Activated naive CD8-positive, alpha-beta T cell treated with anti-CD3 and anti-CD28 coated beads, Interleukin-2, amount 50 U/mL, for 16 hours (primary cell): ENCODE measurements around the gene UBAP1.
"Not testable (repeated sequence)": the region's sequence is repeated elsewhere in the genome, so short reads cannot be mapped to it uniquely, and the experiment has no call there.

ENCODE experiments used
- DNase-seq: peaks from one replicate; pipeline ENCODE4 v3.0.0-alpha.2; 2020; ENCODE audit warnings: low read depth, low spot score

The UBAP1 gene

DNA sequence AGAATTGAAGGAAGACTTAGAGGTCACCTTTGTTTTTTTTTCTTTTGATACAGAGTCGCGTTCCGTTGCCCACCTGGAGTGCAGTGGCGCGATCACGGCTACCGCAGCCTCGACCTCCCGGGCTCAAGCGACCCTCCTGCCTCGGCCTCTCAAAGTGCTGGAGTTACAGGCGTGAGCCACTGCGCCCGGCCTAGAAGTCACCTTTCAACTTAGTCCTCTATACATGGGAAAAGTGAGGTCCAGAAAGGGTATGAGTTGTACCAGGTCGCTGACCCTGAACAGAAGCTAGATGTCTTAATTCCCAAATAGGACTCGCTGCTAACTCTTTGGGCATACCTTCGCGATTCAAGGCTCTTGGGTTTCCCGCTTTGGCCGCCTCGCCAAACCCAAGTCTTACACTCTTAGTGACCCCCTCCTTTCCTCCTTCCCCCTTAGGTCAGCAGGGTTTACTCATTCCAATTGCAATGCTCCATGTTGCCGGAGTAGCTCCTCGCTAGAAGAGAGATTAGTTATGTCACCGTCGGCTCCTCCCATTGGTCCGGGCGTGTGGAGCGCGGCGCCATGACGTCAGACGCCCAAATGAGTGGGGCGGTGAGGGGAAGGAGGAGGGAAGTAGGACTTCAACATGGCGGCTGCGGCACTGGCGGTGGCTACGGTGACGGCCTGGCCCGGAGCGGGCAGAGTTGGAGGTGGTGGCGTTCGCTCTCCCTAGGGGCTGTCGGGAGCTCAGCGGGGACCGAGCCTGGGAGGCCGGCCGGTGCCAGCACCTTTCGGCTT is at the start of gene UBAP1:
UBAP1 (plus strand) TSS at position 608 of the 777 bp plus-strand sequence. CDS start 41,872 bp downstream, outside the sequence.
- peak; percentile 90 for DNase-seq

DNA sequence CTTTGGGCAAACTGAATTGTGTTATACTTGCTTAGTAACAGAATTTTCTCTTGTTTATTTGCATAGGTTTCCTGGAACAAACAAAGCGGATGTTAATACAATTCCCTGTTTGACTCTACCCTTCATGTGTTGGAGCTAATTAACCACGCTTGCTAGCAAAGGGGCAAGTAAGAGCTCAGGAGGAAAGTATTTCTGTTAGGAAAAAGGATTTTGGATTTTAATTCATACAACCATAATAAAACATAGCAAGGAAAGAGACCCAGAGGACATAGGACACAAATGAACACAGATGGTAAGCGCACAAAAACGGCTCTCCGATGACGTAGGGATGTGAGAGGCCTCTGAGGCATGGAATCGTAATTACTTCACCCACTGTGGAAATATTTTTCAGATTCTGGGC is 47.3 kb upstream of the UBAP1 start:
- DNase-seq, result no peak

DNA sequence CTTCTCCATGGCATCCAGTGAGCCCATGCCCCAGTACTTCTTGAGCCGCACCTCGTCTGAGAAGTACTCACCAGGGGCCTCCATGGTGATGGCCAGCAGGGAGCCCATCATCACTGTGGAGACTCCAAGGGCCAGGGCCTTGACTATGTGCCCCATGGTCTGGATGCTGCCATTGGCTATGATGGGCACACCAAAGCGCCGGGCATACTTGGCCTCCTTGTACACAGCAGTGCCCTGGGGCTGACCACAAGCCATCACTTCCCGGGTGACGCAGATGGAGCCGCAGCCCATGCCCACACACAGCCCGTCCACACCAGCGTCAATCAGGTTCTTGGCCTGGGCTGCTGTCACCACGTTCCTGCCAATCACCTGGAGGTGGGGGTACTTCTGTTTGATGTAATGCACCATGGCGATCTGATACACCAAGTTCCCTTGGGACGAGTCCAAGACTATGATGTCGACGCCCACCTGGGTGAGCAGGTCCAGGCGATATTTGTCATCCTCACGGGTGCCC is 45.4 kb upstream of the UBAP1 start:
- no peak for DNase-seq

DNA sequence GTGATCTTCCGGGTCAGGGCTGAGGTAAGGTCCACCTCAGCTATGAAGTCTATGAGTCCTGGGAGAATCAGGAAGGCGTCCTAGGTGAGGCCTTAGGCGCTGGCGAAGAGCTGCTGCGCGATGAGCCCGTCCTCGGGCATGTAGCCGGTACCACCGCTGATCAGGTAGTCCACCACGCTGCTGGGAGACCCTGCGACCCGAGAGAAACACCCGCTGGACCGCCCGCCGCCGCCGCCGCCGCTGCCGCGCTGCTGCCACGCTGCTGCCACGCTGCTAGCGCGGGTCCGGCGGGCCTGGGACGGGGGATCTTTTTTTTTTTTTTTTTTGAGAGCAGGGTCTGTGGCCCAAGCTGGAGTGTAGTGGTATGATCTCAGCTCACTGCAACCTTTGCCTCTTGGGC is 44.3 kb upstream of the UBAP1 start:
- DNase-seq, result no peak

DNA sequence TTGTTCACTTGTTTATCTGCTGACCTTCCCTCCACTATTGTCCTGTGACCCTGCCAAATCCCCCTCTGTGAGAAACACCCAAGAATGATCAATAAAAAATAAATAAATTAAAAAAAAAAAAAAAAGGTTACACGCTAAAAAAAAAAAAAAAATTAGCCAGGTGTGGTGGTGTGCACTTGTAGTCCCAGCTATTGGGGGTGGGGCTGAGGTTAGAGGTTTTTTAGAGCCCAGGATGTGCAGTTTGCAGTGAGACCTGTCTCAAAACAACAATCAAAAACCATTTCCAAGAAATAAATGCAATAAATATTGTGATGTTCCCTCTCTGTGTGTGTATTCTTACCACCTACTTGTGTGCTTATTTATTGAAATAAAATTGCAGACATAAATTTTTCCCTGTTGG is 40.2 kb upstream of the UBAP1 start:
- DNase-seq, result not testable (repeated sequence)

DNA sequence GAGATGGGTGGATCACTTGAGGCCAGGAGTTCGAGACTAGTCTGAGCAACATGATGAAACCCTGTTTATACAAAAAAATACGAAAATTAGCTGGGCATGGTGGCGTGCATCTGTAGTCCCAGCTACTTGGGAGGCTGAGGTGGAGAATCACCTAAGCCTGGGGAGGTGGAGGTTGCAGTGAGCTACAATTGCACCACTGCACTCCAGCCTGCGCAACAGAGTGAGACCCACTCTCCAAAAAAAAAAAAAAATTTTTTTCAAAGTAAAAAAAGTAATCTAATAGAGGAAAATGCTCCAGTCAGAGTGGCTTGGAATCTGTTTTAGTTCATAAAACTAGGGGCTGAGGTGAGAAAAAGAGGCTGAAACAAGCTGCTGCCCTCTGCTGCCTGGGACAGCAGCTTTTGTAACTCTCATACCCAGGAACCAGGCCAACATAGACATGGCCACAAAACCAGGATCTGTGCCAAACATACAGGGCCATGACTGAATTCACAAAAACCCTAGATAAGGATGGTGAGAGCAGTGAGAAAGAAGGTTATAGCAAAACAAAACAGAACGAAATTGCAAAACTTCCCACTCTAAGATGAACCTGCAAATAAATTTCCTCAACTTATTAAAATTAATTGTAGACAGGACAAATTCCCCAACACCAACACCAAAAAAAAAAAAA is 39.2 kb upstream of the UBAP1 start:
- DNase-seq, result no peak

DNA sequence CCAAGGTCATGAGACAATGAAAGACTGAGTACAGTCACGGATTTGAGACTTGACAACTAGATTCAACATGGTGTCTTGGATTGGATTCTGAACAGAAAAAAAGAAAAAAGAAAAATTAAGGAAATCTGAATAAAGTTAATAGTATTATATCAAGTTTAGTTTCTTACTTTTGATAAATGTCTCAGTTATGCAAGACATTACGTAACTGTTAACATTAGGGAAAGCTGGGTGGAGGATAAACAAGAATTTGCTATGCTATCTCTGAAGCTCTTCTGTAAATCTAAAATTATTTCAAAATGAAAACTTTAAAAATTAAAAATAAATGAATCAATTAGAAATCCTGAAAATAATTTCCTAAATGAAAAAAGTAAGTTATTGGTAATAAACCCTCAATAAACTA is 38.0 kb upstream of the UBAP1 start:
- DNase-seq, result no peak

DNA sequence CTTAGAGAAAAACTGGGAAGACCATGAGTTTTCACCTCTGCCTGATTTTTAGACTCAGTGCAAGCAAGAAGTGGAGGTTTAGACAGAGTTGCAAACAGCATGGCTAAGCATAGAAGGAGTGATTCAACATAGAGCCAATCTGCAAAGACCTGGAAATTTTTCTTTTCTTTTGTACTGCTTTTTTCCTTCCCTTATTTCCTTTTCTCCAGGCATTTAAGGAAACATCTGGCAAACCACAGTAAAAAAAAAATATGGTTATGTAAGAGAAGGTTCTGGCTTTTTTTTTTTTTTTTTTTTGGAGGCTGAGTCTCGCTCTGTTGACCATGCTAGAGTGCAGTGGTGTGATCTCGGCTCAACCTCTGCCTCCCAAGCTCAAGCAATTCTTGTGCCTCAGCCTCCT is 35.7 kb upstream of the UBAP1 start:
- no peak for DNase-seq

DNA sequence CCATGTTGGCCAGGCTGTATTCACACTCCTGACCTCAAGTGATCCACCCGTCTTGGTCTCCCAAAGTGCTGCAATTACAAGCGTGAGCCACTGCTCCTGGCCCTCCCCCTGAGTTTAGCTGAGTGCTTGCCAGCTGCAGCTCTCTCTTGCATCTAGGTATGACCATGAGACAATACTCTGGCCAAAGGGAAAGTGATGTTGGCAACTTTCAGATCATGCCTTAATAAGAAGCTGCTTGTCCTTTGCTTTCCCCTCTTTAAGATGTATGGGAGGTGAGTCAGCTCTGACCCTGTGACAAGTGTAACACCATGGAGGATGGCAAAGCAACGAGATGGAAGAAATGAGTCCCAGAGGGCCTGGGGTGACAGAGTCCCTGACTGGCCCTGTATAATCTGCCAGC is 33.7 kb upstream of the UBAP1 start:
- no peak for DNase-seq

DNA sequence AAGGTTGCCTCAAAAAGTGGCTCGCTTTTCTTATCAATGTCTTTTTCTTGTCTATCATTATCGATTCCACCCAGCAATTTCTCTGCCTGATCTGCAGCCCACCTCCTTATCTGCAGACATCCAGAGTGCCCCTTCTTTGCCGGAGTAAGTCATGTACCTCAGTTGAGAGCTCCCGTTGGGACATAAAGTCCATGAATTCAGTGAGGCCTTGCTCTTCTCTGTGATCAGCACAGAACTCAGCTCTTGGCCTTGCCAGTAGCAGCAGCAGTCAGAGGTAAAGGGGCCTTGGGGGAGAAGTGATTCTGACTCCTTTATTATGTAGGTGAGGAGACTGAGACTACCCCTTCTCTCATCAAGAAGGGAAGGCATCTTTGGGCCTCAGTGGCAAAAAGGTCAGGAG is 27.4 kb upstream of the UBAP1 start:
- DNase-seq, result no peak

DNA sequence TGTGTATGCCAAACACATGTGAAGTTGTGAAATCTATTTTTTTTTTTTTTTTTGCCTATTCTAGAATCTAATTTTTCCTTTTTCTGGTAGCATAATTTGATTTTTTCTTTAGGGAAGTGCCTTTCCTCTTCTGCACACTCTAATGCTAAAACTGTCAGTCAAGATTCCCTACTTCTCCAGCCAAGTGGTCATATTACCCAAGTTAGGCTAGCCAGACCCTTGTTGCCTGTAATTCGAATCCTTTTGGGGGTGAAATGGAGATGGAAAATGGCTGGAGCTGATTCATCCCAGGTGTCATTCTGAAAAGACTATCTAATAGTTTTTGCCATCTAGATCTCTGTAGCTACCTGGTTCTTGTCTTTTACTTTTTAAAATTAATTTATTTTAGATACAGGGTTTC is 24.8 kb upstream of the UBAP1 start:
- no peak for DNase-seq

DNA sequence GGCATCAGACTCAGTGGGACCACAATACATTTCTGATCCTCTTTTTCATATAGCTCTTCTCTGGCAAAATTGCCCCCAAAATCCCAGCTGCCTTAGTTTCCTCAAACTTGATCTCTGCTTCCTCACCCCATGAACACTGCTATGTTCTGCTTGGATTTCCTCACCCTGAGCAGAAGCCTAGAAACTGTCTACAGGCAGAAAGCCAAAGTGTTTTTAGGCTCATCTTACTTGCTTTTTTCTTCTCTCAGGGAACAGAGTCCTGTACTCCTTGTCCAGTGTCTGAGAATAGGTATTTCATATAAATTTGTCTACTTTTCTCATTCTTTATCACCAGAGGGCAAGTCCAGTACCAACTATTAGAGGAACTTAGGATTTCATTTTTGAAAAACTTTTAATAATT is 21.5 kb upstream of the UBAP1 start:
- no peak for DNase-seq

DNA sequence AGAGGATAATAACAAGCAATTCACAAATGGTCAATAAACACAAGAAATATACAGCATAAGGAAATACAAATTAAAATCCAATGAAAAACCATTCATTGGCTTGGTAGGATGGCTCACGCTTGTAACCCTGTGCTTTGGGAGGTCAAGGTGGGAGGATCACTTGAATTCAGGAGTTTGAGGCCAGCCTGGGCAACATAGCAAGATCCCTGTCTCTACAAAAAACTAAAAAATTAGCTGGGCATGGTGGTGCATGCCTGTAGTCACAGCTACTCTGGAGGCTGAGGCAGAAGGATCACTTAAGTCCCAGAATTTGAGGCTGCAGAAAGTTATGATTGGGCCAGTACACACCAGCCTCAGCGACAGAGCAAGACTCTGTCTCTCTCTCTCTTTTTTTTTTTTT is 20.9 kb upstream of the UBAP1 start:
- no peak for DNase-seq

DNA sequence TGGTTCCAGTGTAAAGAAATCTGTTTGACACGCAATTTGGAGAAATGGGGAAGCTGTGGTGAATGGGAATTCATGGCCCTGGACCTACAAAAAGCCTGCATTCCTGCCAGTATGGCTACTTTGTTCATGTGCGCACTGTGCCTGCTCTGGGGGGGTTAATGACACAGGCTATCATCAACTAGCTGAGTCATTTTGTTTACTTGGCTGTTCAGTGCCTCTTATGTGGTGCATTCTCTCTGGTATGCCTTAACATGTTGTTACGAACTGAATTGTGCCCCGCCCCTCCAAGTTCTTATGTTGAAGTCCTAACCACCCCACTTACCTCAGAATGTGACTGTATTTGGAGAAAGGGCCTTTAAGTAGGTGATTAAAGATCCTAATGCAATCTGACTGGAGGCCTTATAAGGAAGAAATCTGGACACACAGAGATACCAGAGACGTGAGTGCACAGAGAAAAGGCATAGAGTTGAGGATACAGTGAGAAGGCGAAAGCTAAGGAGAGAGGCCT is 20.4 kb upstream of the UBAP1 start:
- no peak for DNase-seq

DNA sequence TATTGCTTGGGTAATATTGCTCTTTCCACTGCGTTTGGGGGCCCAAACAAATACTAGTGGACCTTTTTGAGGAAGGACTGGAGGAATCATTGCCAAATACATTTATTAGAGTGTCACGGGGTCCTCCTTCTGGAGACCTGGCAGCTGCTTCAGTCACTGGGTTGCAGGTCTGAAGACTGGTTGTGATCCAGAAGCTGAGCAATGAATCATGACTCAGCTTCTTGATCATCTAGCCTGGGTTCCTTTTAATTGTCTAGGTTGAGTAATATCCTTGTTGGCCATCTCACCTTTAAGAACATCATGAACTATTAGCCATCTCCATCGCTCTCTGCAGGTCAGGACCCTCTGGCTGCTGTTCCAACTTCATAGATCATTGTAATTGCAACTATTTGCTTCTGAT is 15.4 kb upstream of the UBAP1 start:
- no peak for DNase-seq

DNA sequence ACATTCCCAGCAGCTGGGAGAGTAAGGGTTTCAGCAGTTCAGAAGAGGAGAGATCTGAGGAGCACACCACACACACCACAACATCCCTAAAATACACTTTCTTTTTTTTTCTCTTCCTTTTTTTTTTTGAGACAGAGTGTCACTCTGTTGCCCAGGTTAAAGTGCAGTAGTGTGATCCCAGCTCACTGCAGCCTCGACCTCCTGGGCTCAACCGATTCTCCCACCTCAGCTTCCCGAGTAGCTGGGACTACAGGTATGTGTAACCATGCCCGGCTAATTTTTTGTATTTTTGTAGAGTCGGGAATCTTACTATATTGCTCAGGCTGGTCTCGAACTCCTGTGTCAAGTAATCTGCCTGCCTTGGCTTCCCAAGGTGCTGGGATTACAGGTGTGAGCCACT is 9.7 kb upstream of the UBAP1 start:
- DNase-seq, result no peak

DNA sequence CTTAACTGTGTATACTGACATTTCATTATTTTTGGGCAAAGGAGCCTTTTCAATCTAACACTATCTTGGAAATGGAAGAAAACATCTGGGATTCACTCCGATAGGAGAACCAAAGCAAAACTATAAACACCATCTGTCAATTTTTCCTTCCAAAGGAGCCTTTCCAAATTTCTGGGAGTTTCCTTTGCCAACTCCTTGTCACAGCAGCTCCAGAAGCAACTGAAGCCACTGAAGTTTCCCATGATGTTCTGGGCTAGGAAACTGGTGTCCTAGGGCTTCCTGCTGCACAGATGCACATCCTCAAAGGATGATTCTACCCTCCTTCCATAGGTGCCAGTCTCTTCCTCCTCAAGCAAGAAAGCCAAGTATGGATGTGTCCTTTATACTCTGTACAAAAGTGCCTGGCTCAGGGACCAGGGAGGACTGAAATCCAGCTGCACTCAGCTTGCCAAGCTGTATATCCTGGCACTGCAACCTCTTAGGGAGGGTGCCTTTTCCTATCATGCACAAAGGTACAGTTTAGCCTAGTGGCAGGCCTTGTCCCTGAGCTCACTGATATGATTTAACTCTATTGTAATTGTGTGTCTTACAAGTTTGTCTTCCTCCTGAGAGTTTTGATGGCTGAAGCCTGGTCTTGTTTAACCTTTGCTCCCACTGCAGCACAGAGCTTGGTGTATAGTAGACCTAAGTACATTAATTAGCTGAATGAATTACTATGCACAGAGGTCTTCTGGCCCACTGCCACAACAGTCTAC is 8.4 kb upstream of the UBAP1 start:
- no peak for DNase-seq

DNA sequence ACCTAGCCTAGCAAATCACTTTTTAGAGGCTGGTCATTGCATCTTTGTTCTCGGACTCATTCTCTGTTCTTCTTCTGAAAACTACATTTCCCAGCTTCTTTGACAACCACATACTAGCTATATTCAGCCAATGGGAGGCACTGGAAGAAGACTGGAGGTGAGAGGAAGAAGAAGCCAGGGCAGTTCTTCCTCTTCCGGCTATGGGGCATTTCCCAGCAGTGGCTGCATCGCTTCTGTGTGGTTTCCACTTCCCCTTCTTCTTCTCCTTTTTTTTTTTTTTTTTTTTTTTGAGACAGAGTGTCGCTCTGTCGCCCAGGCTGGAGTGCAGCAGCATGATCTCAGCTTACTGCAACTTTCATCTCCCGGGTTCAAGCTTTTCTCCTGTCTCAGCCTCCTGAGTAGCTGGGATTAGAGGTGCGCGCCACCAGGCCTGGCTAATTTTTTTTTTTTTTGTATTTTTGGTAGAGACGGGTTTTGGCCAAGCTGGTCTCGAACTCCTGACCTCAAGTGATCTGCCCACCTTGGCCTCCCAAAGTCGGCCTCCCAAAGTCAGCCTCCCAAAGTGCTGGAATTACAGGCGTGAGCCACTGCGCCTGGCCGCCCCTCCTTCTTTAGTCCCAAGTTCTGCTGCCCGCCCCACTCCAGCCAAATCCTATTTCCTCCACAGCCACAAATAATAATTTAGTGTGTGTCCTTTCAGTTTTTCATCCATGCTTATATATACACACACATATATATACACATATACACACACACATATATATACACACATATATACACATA is 6.9 kb upstream of the UBAP1 start:
- peak; percentile 16 for DNase-seq

DNA sequence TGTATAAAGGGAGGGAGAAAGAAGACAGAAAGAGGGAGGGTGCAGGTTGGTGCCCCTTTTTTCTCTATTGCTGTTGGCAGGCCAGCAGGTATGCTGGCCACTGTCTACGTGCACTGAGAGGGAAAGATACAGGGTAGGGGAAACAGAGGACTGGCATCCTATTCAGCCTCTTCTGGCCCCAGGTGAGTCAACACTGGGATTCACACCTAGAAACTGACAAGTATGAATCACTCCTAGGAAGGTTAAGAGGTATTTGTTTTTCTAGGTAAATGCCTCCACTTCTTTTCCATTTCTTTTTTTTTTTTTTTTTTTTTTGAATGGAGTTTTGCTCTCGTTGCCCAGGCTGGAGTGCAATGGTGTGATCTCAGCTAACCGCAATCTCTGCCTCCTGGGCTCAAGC is 2.8 kb upstream of the UBAP1 start:
- DNase-seq, result no peak

DNA sequence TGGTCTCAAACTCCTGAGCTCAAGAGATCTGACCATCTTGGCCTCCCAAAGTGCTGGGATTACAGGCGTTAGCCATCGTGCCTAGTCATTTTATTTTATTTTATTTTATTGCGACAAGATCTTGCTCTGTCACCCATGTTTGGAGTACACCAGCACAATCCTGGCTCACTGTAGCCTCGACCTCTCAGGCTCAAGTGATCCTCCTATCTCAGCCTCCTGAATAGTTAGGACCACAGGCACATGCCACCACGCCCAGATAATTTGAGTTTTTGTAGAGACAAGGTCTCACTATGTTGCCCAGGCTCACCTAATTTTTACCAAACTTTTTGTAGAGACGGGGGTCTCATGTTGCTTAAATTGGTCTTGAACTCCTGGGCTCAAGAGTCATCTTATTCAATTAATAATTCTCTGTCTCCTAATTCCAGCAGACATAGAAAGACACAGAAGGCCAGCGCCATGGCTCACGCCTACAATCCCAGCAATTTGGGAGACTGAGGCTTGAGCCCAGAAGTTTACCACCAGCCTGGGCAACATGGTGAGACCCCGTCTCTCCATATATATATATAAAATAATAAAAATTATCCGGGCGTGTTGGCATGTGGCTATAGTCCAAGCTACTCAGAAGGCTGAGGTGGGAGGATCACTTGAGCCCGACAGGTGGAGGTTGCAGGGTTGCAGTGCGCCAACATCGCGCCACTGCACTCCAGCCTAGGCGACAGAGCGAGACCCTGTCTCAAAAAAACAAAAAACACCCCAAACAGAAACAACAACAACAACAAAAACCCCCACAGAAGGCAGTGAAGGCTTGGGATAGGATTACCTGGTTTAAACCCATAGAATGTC is 1.0 kb upstream of the UBAP1 start:
- DNase-seq, result no peak
